ENCODE results near the gene ZNF92.
A peak's percentile ranks its signal among the peaks of the same experiment; 100 is the strongest.
"Not testable (repeated sequence)": the region's sequence is repeated elsewhere in the genome, so short reads cannot be mapped to it uniquely, and the experiment has no call there.

The ZNF92 gene

DNA sequence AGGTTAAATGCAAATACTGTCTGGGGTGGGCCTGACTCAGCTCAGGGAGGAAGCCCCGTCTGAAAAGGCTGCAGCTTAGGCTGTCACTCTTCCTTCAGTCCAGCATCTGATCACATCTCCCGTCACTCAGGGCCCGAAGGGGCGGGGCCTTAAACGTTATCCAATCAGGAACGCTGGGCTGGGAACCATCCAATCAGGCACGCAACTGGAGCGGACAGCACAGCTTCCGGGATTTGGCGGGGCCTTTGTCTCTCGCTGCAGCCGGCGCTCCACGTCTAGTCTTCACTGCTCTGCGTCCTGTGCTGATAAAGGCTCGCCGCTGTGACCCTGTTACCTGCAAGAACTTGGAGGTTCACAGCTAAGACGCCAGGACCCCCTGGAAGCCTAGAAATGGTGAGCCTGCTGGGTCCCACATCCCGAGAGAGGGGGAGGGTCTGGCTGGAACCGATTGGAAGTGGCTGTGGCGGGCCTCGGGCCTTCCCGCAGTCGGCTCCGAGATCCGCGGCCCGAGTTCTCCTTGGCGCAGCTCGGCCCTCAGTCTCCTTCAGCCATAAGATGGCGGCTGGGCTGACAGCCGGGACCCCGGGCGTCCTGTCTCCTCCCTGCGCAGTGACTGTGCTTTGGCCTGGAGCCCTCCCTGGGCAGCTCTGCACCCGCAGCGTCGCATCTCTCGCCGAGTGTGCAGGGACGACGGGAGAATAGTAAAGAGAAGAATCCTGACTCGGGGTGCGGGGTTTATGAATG, at the start of gene ZNF92:
Gene ZNF92, plus strand, starts transcription at position 248 of the 744 bp plus-strand sequence. Its CDS starts 143 bp downstream, at position 391.
- DNase-seq (ENCODE audit: low read depth), result peak; percentile 93

DNA sequence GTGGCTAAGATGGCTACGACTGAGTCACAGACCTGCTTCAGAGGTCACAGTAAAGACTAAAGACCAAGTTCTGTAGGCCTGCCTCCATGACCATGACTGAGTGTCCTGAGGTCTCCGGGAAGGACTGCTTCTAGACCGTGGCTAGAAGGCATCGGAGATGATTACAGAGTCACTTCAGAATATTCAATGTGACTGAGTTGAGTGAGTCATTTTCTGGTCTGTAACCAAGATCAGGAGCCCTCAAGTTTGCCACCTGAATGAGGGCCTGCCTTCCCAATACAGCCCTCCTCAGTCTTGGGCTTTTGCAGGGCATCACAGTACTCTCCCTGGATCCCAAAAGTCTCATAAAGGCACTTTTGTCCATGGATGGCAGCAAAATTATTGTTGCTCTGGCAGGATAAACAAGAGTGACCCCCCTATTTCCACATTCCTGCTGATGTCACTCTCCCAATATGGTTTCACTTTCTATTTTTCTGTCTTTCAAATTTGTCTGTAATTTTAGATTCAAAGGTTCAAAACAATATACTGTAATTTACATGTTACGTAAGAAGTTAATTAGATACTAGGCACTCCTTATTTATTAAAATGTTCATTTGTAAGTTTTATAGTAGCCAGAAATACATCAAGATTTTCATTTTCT, 47.7 kb upstream of the ZNF92 start:
- DNase-seq (ENCODE audit: low read depth), result no peak

DNA sequence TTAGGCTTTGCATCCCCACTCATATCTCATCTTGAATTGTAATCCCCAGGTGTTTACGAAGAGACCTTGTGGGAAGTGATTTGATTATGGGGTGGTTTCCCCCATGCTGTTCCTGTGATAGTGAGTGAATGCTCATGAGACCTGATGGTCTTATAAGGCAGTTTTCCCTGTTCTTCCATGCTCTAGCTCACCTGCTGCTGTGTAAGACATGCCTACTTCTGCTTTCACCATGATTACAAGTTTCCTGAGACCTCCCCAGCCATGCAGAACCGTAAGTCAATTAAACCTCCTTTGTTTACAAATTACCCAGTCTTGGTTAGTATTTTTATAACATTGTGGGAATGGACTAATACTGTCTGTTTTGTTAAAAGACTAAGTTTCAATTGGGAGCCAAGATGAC, 35.3 kb upstream of the ZNF92 start:
- DNase-seq (ENCODE audit: low read depth), result no peak

DNA sequence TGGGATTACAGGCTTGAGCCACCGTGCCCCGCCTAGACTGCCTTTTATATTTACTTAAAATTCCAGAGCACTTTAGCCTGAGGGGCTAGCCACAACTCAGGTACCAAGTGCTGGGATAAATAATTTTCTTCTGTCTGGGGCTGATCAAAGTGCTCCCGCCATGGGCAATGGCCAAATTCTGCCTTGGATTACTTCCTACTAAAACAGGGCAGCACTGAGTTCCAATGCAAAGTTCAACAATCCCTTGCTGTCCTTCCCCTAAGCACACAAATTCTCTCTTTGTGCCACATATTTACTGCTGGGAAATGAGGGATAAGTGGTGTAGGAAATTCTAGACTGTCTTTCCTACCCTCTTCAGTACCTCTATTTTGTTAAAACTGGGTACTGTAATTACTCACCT, 34.4 kb upstream of the ZNF92 start:
- DNase-seq (ENCODE audit: low read depth), result no peak

DNA sequence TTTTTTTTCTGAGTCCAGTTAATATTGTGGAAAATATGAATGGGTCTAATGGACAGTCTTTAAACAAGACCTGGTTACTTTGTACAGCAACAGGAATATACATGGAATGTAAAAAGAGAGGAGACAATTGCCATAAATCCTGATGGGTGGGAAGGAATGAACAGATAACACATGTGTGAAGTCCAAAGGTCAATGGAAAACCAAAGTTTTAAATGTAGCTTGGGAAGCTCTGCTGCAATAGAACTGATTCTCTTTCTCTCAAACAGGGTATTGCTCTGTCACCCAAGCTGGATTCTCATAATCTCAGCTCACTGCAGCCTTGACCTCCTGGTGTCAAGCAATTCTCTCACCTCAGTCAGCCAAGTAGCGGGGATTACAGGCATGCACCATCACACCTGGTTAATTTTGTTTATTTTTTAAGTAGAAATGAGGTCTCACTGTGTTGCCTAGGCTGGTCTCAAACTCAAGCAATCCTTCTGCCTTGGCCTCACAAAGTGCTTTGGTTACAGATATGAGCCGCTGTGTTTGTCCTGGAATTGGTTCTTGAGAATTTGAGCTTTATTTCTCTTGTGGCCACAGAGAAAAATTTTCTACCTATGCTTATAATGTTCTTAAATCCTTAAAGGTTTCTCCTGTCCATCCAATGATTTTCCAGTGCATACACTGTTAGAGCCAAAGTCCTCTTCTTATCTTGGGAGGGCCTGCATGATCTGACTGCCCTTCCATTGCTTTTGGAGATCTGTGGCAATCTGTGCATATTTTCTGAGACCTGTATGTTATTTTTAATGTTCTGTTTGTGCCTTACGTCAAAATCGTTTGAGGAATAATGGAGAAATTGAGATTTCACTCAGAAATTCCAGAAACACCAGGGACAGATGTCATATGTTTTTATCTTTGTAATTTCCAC, 30.7 kb upstream of the ZNF92 start:
- DNase-seq (ENCODE audit: low read depth), result no peak

DNA sequence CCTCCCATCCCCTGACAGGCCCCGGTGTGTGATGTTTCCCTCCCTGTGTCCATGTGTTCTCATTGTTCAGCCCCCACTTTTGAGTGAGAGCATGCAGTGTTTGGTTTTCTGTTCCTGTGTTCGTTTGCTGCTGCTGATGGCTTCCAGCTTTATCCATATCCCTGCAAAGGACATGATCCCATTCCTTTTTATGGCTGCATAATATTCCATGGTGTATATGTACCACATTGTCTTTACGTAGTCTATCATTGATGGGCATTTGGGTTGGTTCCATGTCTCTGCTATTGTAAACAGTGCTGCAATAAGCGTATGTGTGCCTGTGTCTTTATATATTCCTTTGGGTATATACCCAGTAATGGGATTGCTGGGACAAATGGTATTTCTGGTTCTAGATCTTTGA, 29.1 kb upstream of the ZNF92 start:
- not testable (repeated sequence) for DNase-seq (ENCODE audit: low read depth)

DNA sequence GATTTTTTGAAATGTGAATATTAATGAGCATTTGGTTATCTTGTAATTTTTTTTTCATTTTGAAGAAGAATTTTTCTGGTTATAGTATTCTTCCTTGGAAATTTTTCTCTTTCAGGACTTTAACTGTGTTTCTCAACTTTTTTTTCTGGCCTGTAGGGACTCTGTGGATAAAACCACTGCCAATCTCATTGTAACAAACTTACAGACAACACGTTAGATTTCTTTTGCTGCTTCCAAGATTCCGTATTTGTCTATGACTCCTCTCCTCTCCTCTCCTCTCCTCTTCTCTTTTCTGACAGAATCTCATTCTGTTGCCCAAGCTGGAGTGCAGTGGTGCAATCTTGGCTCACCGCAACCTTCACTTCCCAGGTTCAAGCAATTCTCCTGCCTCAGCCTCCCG, 19.4 kb upstream of the ZNF92 start:
- no peak for DNase-seq (ENCODE audit: low read depth)

DNA sequence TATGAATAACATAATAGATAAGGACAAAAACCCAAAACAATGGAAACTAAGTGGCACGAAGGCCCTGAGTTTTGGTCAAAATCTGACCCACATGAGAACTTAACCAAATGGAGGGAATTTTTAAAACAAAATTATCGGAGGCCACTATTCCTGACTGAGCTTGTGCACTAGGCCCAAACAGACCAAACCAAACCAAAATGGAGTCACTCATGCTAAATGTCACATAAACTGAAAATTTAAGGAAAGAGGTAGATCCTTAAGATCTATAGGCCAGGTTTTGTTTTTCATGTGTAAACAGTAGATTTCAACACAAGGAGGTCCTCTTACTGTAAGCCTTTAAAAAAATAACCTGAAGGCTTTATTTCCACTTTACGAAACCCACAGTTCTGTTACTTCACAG, 3.8 kb upstream of the ZNF92 start:
- DNase-seq (ENCODE audit: low read depth), result no peak

DNA sequence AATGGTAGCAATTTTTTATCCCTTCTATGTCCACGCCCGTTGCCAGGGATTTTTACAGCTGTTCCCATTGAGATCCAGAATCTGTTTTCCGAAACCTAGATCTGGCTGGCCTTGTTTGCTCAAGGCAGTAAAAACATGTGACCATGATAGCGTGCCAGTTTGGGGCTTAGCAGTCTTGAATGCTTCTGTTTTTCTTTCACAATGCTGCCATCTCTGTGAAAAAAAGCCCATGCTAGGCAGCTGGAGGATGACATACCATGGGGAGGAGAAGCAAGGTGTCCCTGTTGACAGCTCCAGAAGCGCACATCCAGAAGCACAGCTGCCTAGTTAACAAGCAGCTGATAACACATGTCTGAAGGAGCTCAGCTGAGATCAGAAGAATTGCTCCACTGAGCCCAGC, 2.2 kb upstream of the ZNF92 start:
- peak; percentile 53 for DNase-seq (ENCODE audit: low read depth)

DNA sequence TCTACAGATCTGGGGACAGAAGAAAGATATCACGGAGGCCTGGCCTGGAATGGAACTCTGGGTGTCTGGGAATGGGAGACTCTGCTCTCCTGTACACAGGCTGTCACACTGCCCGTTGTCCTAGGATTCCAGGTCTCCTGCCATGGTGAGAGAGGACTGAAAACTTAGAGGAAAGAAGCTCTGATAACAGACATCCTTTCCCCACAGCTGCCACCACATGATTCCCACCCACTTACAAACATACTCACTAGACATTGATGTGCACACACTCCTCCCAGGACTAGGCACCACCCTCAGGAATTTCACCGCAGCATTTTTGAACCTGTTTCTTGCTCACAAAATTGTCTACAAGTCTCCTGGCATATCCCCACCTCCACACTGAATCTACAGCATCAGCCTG, 5.7 kb downstream of the ZNF92 start:
- peak; percentile 82 for DNase-seq (ENCODE audit: low read depth)

DNA sequence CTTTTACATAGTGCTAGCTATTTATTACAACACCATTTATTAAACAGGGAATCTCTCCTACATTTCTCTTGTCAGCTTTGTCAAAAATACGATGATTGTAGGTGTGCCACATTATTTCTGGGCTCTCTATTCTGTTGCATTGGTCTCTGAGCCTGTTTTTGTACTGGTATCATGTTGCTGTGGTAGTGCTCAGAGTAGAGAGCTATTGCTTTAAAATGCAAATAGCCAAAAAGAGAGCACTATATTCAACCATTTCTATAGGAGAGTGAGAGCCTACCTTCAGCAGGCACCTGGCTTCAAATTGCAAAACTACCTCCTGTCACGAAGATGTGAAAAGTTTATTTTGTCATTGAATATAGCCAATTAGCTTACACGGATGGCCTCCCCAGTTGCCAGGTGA, 8.1 kb downstream of the ZNF92 start:
- DNase-seq (ENCODE audit: low read depth), result no peak

DNA sequence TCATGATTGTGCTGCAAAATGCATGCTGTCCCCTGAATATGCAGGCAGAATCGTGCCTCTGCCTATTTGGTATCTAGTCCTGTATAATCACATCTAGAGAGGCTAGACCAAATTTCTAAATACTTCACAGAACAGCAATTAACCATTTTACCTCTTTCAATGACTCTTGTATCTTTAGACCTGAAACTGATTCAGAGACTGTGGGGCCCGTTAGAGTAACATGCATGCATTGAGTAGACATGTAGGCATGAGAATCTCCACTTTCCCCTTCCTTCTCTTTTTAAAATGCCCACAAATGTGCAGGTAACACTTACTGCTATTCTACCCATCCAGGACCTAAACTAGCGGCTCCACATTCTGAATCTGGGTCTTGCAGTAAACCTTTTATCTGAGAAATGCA, 8.8 kb downstream of the ZNF92 start:
- no peak for DNase-seq (ENCODE audit: low read depth)

DNA sequence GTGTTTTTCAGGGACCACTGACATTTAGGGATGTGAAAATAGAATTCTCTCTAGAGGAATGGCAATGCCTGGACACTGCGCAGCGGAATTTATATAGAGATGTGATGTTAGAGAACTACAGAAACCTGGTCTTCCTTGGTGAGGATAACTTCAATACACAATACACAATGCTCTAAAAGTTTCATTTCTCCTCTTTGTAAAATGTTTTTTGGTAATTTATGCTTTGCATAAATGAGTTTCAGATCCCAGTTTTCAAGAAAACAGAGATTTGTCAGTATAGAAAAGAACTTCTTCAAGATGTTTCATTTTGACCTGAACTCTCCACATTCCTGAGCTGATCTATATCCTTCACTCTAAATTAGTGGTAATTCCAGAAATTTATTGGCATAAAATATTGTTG, 14.2 kb downstream of the ZNF92 start:
- DNase-seq (ENCODE audit: low read depth), result no peak

DNA sequence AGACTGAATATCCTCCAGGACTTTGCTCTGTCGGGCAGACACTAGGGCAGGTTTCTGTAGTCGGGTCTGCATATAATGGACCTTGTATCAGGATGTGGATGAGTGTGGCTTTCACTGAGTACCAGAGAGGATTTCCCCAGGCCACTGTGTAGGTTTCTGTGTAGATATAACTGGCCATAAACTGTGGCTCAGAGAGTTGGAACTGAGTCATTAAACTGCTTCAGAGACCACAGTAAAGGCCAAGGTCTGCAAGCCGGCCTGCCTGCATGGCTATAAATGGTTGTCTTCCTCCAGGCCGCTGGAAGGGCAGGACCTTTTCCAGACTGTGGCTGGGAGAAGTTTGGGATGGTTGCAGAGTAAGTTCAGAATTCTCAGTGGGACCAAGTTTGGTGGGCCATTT, 16.9 kb downstream of the ZNF92 start:
- DNase-seq (ENCODE audit: low read depth), result peak; percentile 49

DNA sequence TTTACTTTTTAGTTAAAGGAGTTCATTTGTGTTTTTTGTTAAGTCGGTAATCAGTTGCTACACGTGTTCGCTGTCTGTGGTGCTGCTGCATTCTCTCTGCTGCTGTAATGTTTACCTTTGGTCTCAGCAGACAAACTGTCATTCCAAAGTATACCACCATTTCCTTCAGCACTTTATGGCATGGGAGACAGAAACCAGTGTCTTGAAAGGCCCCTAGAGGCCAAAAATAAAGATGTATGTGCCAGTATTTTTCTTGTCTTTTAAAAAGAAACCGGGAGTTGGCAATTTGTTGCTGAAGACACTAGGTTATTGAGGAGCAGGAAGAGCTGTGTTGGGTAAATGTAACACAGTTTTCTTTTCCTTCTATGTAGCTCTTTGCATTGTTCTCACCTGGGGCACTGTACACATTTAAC, 24.1 kb downstream of the ZNF92 start:
- peak; percentile 60 for DNase-seq (ENCODE audit: low read depth)

DNA sequence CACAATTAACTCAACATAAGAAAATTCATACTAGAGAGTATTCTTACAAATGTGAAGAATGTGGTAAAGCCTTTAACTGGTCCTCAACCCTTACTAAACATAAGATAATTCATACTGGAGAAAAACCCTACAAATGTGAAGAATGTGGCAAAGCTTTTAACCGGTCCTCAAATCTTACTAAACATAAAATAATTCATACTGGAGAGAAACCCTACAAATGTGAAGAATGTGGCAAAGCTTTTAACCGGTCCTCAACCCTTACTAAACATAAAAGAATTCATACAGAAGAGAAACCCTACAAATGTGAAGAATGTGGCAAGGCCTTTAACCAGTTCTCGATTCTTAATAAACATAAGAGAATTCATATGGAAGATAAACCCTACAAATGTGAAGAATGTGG, 25.0 kb downstream of the ZNF92 start:
- DNase-seq (ENCODE audit: low read depth), result peak; percentile 56

DNA sequence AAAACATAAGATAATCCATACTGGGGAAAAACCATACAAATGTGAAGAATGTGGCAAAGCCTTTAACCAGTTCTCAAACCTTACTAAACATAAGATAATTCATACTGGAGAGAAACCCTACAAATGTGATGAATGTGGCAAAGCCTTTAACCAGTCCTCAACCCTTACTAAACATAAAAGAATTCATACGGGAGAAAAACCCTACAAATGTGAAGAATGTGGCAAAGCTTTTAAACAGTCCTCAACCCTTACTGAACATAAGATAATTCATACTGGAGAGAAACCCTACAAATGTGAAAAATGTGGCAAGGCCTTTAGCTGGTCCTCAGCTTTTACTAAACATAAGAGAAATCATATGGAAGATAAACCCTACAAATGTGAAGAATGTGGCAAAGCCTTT, 25.4 kb downstream of the ZNF92 start:
- peak; percentile 39 for DNase-seq (ENCODE audit: low read depth)

DNA sequence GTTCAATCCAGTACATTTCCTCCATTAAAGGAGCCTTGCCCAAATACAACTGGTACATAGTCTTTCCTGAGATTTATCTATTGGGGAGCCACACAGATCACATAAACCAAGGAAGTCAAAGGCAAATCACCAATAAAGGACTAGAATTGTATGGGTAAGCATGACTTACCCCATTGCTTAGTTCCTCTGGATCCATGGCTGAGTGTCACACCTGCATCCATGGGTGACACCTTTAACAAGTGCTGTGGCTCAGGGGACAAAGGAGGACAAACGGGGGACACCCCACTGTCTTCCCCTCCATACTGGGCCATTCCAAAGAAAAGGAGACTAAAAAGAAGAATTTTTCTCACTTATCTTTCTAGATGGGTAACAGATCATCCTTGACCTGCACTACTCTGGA, 30.4 kb downstream of the ZNF92 start:
- DNase-seq (ENCODE audit: low read depth), result no peak

DNA sequence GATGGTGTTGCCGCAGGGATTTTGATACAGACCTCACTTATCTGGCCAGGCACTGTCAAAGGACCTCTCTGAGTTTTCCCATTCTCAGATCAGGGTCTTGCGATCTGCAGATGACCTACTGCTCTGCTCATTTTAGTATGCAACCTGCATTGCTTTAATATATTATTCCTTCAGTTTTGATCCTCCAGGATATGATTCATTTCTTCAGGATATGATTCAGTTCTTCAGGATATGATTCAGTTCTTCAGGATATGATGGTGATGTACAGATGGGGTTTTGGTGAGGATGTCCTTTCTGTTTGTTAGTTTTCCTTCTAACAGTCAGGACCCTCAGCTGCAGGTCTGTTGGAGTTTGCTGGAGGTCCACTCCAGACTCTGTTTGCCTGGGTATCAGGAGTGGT, 33.1 kb downstream of the ZNF92 start:
- DNase-seq (ENCODE audit: low read depth), result not testable (repeated sequence)

DNA sequence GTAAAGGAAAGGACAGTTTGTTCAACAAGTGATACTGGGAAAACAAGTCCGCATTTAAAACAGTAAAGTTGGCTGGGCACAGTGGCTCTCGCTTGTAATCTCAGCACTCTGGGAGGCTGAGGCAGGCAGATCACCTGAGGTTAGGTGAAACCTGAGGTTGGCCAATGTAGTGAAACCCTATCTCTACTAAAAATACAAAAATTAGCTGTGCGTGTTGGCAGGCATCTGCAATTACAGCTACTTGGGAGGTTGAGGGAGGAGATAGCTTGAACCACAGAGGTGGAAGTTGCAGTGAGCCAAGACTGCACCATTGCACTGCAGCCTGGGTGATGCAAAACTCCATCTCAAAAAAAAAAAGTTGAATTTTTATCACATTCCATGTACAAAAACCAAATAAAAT, 35.7 kb downstream of the ZNF92 start:
- no peak for DNase-seq (ENCODE audit: low read depth)

DNA sequence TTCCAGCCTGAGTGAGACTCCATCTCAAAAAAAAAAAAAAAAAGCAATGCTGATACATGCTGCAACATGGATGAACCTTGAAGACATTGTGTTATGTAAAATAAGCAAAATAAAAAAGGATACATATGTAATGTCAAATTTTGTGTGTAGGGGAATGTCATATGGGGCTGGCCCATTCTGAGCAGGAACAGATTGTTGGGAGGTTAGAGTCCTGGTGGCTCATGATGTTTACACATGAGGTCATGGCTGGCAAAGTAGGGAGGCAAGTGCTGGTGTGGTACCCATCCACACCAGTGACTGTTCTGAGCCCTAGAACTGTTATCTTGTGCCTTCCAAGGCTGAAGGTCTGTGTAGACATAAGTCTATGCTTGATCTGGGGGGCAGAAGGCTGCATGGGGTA, 37.6 kb downstream of the ZNF92 start:
- DNase-seq (ENCODE audit: low read depth), result no peak

DNA sequence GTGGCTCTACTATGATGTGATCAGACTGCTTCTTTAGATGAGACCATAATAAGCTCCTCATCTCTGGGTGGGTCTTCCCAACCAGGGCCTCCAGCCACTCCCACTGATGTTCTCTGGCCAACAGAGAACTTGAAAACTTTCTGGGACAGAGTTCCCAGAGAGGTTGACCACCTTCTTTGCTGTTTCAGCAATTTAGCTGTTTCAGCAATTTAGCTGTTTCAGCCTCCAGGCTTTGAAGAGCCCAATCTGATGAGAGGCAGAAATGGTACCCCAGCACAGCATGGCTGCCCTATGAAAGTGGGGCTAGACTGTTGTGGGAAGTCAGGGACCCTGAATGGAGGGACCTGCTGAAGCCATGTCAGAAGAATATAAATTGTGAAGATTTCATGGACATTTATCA, 49.0 kb downstream of the ZNF92 start:
- DNase-seq (ENCODE audit: low read depth), result no peak

DNA sequence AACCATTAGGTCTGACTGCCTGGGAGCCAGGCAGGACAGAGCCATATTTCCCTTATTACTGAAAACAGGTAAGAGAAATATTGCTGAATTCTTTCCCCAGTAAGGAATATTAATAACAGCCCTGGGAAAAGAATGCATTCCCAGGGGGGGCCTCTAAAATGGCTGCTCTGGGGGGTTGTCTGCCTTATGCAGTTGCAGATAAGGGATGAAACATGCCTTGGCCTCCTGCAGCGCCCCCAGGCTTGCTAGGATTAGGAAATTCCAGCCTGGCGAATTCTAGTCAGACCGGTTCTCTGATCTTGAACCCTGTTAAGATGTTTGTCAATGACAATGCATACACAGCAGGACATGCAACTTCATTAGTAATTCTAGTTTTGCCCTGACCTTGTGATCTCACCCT, 49.6 kb downstream of the ZNF92 start:
- DNase-seq (ENCODE audit: low read depth), result not testable (repeated sequence)
